Suprapubic skin (tissue), 4 donors: ENCODE data around the gene RBMY1F.
"Not testable (repeated sequence)": the region's sequence is repeated elsewhere in the genome, so short reads cannot be mapped to it uniquely, and the experiment has no call there.

Experiments used
- EP300 ChIP-seq: sonication (generic); formaldehyde crosslinking; IDR thresholded peaks from one replicate; pipeline ENCODE4 v1.6.1; 2017; ENCODE audit warnings: antibody characterized with exemption
- POLR2A ChIP-seq, 2 donors: fragments of 450-650 bp; IDR thresholded peaks; one replicate each; pipeline ENCODE4 v1.6.1; 2017; ENCODE audit warnings: antibody characterized with exemption in 2 of 2, mild to moderate bottlenecking in 2 of 2, moderate library complexity in 2 of 2
- POLR2AphosphoS5 ChIP-seq, 3 donors: sonication (generic); formaldehyde crosslinking; IDR thresholded peaks; one replicate each; pipeline ENCODE4 v1.6.1; 2017; ENCODE audit warnings: antibody characterized with exemption in 3 of 3
- TF ChIP-seq, protein P1 (sequence below), 2 donors: fragments of 200-600 bp in 1 of 2; fragments of 450-650 bp in 1 of 2; sonication (generic) in 1 of 2; IDR thresholded peaks; one replicate each; pipeline ENCODE4 v1.5.1; 2016 to 2019; ENCODE audit warnings: antibody characterized with exemption in 2 of 2, mild to moderate bottlenecking in 1 of 2, moderate library complexity in 1 of 2

DNA sequence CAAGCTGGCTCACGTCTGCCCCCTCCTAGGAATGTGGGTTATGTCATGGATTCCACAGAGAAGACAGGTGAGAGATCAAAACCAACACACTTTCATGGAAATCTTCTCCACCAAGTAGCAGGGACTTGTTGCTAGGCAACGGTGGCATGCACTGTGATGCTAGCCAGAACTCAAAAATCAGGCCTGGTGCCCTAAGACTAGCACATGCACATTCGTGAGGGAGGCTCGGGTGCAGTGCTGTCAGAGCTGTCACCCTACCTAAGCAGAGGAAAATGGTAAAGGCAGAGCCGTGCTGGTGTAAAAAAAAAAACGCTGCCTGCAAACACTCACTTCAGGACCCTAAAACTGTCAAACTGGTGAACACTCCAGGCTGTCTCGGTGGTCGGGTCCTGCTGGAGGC is 52.2 kb downstream of the RBMY1F start:
- TF ChIP-seq POLR2A (IDR thresholded peaks at IDR 0.05); EP300; POLR2AphosphoS5 (IDR thresholded peaks at IDR 0.05): not testable (repeated sequence)
- TF ChIP-seq, protein P1, sequence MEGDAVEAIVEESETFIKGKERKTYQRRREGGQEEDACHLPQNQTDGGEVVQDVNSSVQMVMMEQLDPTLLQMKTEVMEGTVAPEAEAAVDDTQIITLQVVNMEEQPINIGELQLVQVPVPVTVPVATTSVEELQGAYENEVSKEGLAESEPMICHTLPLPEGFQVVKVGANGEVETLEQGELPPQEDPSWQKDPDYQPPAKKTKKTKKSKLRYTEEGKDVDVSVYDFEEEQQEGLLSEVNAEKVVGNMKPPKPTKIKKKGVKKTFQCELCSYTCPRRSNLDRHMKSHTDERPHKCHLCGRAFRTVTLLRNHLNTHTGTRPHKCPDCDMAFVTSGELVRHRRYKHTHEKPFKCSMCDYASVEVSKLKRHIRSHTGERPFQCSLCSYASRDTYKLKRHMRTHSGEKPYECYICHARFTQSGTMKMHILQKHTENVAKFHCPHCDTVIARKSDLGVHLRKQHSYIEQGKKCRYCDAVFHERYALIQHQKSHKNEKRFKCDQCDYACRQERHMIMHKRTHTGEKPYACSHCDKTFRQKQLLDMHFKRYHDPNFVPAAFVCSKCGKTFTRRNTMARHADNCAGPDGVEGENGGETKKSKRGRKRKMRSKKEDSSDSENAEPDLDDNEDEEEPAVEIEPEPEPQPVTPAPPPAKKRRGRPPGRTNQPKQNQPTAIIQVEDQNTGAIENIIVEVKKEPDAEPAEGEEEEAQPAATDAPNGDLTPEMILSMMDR (IDR thresholded peaks at IDR 0.05): not testable (repeated sequence)
